GM19438 (cell line): ENCODE data around the gene PPP1R1C.
A peak's percentile ranks its signal among the peaks of the same experiment; 100 is the strongest.

ENCODE experiments used
- ATAC-seq: cut with Tn5 transposase; IDR thresholded peaks from one replicate; pipeline ENCODE4 v1.9.1; 2021; ENCODE audit warnings: low read depth; ENCODE audit not compliant: unreplicated experiment

PPP1R1C gene

DNA sequence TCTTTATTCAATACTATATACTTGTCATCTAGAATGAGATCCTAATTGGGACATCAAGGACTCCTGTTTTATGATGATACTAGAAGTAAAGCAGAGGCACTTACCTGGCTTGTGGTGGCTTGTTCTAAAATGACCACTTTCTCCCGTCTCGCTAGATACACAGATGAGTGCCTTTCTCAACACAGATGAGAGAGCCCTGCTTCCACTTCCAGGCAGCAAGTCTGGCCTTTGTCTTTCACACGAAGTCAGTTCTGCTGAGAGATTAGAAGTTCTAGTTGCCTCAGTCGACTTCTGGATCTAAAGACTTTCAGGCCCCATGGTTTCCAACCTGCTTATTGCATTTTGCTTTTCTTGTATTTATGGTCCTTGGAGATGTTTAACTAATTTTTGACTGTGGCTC, 70.3 kb downstream of the PPP1R1C start:
- no peak for ATAC-seq

DNA sequence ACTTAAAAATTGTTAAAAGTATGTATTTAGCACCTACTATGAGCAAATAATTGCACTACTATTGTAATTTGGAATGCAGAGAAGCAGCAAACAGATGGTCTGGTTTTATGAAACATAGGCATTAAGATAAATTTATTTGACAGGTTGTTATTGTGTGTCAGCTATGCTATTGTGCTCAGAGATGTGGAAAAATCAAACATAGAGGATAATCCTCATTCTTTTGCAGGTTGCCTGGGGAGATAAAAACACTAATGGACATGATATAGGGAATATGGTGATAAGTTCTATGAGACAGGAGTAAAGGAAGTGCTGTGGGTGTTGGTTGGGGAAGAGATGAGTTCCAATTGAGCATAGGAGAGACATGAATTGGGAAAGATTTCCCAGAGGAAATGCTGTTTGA, 71.3 kb downstream of the PPP1R1C start:
- no peak for ATAC-seq

- ATAC-seq = no peak
Observed at GRCh38 chr2:182058056-182058455, 72.4 kb downstream of the PPP1R1C start.

DNA sequence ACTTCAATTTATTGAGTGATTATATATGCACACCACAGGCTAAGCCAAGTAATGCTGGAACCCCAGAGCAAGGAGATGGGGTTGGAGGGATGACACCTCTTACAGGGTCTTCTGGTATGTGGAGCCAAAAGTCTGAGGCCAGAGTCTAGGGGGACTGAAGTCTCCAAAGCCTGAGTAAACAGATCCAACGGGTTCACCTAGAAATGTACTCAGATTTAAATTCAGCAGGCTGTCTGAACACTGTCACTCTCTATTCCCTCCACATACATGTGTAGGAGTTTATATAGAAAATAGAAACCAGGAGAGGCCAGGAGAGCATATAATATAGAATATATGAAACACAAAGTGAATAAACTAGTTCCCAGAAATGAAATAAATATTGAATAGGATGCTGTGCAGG, 76.1 kb downstream of the PPP1R1C start:
- ATAC-seq = no peak

GRCh38 chr2:182062329-182062972, 76.8 kb downstream of the PPP1R1C start:
- ATAC-seq = no peak

- ATAC-seq = no peak
Observed at GRCh38 chr2:182064019-182064778, 78.5 kb downstream of the PPP1R1C start.

DNA sequence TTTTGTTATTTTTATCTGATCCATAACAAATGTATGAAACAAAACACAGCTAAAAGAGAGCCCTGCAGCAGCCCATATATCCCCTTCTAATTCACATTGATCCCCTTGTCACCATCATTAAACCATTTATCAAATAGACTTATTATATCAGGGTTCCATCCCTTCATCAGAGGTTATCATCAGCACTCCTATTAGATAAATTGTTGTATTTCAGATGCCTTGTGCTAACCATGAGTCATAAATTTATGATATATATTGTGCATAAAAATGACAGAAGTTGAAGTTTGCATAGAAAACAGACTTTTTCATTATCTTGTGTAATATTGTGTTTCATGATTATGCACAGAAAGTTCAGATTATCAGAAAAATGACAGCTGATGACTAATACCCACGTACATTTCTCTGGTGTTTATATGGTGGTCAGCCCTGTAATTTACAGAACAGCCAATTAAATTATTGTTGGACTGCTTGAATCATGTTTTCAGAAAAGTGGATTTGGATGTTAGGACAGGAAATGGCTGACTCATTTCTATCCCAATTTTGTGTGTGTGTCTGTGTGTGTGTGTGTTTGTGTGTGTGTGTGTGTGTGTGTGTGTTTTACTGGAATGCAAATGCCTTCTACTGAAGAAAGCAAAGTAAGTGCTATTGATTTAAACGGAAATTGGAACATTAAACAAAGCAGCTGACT, 80.9 kb downstream of the PPP1R1C start:
- no peak for ATAC-seq

DNA sequence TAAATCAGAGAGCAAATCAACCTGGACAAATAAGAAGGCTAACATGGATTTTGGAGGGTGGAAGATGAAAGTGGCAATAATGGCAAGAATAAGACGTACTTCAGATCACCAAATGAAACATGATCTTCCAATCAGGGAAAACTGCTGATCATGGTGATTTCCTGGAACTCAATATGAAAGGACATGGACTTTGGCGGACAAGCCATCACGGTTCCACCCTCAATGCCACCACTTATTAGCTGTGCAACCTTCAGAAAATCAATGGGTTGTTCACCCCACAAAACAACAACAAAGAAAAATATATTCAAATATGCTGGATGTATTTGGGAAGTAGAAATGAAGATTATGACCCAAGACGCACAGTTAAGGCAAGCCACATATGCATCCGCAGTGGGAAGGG, 81.7 kb downstream of the PPP1R1C start:
- no peak for ATAC-seq

GRCh38 chr2:182068811-182069210, 83.2 kb downstream of the PPP1R1C start:
- ATAC-seq = no peak

DNA sequence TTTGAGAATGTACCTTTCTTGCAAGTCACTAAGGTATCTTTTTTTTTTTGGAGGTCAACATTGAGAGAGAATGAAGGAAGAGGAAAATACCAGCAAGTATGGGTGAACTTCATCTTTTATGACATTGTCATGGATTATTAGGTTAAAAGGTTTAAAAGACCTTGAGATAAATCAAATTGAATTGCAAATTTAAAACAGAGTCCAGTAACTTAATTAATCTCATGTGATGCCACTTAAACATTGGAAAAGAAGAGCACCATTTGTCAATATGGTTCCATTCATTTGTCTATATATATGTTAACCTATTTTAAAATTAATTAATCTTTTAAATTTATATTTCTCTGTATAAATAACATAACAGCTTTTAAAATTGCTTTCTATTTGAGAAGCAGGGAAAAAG, 83.8 kb downstream of the PPP1R1C start:
- ATAC-seq = no peak

DNA sequence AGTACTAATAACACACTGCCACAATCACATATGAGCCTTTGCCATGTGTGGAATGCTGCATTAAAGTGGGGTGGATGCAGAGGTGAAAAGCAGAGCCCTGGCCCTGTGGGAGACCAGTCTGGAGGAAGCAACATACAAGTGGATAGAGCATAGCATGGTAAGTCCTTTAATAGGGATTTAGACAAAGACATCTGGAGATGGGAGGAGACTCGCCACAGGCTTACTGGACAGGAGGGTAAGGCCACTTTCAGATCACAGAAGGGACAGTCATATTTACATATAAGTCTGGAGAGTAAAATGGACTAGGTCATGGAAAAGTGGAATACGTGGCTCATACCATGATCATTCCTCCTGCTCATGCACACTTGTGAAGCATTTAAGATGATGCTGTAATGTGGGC, 84.3 kb downstream of the PPP1R1C start:
- no peak for ATAC-seq

DNA sequence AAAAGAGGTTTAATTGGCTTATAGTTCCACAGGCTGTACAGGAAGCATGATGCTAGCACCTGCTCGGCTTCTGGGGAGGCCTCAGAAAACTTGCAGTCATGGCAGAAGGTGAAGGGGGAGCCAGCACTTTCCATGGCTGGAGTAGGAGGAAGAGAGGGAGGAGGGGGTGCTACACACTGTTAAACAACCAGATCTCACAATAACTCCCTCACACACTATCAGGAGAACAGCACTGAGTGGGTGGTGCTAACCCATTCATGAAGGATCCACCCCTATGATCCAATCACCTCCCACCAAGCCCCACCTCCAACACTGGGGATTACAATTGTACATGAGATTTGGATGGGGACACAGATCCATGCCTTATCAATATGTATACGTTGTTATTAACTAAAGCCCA, 85.1 kb downstream of the PPP1R1C start:
- ATAC-seq = no peak

DNA sequence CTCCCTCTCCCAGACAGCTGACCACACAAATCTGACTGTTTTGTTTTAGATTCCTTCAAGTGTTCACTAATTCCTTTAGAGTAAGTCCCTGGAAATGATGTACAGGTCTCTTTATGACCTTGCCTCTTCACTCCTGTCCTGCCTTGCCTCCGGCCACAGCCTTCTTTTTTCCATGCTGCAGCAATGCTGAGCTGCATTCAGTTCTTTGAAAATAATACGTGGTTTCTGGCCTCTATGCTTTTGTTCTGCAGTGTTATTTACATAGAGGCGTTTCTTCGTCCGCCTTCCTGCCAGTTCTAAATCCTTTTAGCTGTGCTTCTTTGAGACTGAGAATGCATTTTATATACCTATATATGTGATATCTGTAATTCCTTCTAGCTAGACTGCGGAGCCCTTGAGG, 87.2 kb downstream of the PPP1R1C start:
- ATAC-seq = no peak

DNA sequence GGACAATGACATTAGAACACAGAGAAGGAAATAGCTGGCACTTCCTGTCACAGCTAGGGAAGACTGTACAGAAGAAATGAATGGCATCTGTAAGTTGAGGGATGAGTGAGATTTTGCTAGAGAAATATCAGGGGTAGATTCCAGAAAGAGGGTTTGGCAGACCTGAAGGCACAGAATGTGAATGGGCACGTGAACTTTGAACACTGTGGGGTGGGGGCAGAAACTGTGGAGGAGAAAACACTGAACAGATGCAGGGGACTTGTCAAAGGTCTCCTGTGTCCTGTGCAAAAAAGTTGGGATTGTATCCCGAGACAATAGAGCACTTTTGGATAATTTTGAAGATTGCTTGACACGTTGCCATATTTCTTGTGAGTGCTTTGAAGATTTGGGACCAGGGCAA, 88.0 kb downstream of the PPP1R1C start:
- no peak for ATAC-seq

GRCh38 chr2:182077023-182077422, 91.4 kb downstream of the PPP1R1C start:
- ATAC-seq = no peak

DNA sequence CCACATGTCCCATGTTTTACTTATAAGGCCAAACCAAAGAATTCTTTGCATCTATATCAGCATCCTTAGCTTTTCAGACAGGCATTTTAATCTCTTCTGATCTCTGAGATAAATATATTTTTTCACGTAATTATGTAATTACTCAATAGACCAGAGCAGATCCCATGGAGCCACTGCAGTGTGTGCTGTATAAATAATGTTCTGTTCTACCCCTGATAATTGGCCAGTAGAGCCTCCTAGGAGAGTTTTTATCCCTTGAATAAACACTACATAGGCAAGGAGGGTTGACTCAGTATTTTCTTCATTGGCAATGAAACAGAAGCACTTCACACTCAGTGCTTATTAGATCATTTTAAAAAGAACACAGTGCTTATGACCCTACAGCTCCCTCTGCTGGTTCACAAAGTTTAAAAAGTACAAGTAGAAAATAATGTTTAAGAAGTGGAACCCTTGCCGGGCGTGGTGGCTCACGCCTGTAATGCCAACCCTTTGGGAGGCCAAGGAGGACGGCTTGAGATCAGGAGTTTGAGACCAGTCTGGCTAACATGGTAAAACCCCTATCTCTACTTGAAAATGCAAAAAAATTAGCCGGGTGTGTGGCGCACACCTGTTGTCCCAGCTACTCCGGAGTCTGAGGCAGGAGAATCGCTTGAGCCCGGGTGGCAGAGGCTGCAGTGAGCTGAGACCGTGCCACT, 91.9 kb downstream of the PPP1R1C start:
- peak; percentile 71 for ATAC-seq

DNA sequence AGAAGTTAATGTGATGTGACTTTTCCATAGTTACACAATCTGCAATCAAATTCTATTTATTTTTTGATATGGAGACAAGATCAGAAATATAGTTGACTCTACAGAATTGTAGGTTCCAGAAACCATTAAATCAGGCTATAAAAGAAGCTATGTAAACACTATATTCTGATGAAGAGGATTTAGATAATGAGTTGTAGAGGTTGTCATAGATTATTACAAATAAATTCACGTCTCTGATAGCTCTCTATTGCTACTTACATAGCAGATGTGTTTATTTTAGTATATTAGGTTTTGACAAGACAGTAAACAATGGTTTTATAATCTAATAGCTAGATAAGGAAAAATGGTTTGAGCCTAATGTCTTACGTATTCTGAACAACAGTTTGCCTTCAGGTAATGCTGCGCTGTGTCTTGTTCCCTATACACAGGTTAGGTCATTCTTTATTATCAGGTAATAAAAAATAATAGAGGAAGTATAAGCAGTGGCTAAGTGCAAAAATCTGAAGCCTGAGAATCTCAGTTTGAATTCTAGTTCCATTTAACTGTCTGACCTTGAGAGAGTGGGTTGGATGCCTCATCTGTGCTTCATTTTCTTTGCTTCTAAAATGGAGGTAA, 93.4 kb downstream of the PPP1R1C start:
- no peak for ATAC-seq

DNA sequence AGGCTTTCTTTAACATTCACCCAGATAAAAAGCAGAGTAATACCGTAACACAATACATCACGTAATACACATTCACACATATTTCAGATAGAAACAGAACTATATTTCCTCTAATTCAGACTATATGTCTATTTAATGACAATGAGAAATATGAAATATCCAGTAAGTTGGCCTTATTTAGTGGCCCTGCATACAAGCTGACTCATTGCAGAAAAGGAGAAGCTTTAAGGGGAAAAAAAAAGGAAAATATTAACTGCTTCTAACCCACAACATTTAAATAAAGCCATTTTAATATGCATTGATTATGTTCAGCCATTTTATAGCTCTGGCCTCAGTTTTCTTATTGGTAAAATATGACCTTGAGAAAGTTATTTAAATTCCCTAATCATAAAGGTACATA, 94.8 kb downstream of the PPP1R1C start:
- no peak for ATAC-seq

DNA sequence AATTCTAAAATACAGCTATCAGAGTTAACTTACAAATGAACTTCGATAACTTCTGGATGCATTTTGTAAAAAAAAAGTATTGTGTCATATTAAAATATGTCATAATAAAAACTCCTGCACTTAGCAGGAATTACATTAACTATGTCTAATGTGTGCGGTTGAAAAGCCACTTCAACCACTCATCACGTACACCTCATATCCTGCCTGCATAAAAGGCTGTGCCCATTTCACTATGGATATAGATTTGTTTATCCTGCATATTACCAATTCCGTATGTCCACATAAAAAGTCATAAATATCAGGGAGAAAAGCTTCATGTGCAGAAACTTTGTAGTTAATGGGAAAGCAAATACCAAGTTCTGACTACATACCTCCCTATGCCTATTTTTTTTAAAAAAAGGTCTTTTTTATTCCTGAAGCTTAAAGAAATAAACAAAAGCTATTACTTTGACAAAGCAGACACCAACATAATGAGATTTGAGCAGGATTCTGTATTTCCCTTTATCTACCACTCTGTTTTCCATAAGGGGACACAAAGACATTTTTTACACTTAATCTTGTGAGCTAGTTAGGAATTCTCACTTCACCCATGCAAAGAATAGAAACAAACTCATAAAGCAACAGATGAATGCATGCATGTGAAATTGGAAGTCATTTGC, 96.1 kb downstream of the PPP1R1C start:
- no peak for ATAC-seq

- ATAC-seq = no peak
Observed at GRCh38 chr2:182088681-182089320, 103.1 kb downstream of the PPP1R1C start.
